NCI-H510A (cell line): ENCODE results near the gene NPTX1.

Source experiments
- DNase-seq: peaks from one replicate; lab custom pipeline; 2025; lab: John Stamatoyannopoulos, UW

Gene NPTX1

DNA sequence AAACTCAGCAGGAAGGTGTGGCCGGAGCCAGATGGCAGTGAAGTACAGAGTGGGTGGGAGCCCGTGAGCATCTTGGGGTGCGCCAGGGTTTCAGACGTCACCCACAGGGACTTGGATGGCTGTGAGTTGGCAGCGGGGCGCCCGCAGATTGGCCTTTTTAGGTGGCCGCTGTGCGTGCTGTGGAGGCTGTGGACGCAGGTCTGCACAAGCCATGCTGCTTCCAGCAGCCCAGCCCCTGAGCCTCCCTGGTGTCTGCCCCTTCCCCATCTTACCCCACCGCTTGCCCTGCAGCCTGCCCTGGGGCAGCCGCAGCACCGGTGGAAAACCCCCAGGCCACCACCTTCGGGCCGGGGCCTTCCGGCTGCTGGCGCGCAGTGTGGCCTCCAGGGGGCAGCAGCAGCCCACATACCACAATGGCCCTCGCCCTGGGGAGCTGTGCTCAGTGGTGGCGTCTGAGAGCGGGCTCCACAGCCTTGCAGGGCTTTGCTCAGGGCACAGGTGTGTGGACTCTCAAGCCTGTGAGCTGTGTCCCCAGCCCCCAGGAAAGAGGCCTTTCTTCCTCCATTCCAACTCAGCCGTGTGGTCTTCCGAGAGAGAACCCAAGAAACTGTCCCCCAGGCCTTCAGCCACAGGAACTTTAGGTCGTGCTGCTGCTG, 49.6 kb downstream of the NPTX1 start:
- DNase-seq = peak; percentile 61

DNA sequence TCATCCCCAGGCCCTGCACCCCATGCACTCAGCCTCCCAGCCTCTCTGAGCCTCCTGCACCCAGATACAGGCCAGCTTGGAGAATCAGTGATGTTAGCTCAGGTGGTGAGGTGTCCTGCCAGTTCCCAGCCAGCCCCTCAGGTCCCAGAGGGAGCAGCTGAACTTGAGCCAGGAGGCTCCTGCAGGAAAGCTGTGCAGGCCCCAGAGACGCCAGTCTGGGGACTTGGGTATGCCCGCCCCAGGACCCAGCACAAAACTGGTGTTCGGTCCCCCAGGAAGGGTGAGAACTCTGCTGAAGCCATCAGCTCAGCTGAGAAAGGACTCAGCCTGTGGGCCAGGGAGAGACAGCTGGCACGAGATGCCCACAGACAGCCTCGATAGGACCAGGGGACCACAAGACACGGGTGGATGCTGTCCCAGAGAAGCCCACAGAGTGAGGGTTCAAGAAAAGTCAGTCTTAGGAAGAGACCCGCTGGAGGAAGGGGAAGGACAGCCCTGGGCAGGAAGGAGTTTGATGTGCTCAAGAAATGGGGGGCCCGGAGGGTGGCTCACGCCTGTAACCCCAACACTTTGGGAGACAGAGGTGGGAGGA, 50.5 kb downstream of the NPTX1 start:
- DNase-seq = no peak

DNA sequence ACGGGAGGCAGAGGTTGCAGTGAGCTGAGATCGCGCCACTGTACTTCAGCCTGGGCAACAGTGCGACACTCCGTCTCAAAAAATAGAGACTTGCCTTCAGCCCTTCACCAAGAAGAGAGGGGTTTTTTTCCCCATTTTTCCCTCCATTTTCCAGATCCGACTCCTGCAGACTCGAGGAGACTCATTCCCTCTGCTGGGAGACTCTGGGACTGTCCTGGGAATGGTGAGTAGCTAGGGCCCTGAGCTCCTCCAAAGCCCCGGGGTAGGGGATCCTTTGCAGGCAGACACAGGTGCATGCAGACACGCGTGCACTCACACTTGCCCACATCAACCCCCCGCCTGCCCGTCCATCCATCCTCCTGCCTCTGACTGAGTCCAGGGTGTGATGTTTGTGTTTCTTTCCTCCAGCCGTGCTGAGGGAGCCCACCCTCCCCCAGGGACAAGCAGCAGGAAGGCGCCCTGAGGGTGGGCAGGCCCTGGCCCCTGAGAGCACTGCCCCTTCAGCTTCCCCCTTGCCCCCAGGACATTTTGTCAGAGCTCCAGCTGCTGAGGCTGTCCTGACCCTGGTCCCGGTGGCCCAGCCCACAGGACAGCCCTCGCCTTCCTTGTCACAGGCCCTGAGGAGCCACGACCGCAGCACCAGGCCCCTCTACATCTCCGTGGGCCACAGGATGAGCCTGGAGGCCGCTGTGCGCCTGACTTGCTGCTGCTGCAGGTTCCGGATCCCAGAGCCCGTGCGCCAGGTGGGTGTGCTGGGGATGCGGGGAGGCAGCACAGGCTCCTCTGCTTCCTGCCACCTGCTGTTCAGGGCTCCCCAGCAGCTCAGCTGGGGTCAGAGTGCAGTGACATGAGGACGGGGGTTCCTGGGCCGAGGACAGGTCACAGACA, 51.3 kb downstream of the NPTX1 start:
- DNase-seq = no peak

DNA sequence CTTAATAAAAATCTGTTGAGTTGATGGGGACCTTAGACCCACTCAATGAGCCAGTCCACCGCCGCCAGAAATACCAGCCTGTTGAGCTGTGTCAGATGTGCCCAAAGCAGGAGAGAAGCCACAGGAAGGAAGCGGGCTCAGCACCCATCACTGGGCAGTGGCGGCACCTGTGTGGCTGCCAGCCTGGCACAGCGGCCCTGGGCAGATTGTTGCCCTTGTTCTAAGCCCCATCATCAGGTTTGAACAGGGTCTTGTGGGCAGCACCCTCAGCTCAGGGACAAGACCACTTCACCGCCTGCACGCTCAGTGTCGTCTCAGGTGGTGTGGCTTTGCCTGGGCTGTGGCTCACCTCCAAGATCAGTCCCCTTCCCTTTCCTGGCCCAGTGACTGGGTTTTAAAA, 52.1 kb downstream of the NPTX1 start:
- no peak for DNase-seq

DNA sequence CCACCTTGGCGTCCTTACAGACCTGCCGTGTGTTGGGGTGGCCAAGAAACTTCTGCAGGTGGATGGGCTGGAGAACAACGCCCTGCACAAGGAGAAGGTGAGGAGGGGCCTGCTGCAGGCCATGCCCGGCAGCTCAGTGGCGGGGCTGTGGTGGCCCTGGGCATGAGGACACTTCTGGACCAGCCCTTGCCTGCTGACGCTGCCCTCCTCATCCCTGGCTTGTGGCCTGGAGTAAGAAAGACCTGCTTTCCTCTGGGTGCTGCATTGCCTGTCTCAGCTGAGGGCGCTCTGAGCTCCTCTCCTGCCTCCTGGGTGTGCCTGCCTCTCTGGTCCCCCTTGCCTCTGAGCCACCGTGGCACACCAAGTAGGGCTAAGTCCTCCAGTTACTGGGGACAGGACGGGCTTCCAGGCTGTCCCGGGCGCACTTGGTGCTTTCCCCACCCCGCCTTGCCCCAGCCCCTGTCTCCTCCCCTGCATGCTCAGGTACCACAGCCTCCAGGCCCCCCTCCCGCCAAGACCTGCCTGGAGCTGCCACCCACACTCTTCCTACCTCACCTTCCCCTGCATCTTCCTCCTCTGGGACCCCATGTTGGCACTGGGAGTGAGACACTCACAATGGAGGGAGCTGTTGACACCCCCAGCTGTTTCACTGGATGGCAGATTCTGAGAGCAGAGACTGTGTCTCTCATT, 52.7 kb downstream of the NPTX1 start:
- no peak for DNase-seq

DNA sequence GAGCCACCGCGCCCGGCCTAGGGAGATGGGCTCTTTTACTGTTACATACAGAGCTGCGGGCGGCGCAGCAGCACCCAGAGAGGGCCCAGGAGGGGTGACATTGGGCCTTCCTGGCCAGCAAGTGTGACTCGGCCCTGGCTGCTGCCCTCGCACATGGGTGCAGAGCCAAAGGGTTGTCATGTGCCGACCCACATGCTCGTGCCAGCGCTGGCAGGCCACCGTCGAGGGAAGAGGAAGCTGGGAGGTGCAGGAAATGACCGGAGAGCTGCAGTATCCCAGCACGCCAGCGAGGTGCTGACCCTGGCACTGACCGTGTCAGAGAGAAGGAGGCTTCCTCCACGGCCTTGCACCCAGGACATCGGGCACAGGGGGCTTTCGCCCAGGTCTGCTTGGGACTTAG, 53.4 kb downstream of the NPTX1 start:
- no peak for DNase-seq

DNA sequence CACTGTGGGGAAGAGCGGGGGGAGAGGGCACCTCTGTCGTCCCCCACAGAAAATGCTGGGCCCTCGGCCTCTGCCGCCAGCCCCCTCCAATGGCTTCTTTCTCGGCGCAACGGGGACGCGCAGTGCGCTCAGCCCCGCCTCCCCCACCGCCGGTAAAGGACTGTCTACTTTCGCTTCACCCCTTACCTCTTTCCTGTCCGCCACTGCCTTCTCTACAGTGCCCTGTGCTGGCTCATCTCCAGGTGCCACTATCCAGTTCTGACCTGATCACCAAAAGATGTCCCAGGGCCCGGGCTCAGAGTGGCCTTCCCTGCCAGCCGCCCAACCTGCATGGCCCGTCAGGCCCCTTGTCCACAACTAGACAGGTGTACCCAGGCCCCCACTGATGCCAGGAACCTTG, 54.1 kb downstream of the NPTX1 start:
- no peak for DNase-seq

DNA sequence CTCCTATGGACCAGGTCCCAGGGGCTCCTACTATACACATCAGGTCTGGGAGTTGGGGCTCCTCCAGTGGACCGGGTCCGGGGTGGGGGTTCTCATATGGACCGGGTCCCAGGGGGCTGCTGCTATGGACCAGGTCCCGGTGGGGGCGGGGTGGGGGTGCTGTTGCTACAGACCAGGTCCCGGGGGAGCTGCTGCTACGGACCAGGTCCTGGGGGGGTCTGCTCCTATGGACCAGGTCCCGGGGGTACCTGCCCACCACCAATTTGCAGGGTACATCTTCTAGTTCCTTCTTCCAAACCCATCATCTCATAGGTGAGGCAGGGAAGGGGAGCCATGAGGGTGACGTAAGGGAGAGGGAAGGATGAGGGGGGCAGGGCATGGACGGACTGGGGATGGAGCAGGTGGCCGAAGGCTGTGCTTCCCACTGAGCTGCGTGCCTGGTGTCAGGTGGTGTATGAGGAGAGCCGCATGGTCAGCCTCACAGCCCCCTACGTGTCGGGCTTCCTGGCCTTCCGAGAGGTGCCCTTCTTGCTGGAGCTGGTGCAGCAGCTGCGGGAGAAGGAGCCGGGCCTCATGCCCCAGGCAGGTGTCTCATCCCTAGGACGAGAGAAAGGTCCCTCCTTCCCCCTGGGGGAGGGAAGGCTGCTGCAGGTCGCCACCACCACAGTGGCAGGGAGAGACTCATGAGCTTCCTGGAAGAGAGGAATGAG, 54.9 kb downstream of the NPTX1 start:
- no peak for DNase-seq

DNA sequence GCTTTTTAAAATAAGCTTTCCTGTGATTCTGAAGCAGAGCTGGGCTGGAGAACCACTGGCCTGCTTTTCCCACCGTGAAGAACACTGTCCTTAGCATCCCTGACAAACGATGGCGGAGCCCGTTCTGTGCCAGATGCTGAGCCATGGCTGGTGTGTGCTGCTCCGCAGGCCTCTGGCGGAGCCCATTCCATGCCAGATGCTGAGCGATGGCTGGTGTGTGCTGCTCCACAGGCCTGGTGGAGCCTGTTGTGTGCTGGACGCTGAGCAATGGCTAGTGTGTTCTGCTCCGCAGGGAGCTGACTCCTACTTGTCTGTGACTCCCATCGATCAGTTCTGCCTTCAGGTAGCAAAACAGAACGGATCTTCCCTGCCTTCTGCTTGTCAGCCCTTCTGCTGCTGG, 57.2 kb downstream of the NPTX1 start:
- no peak for DNase-seq

DNA sequence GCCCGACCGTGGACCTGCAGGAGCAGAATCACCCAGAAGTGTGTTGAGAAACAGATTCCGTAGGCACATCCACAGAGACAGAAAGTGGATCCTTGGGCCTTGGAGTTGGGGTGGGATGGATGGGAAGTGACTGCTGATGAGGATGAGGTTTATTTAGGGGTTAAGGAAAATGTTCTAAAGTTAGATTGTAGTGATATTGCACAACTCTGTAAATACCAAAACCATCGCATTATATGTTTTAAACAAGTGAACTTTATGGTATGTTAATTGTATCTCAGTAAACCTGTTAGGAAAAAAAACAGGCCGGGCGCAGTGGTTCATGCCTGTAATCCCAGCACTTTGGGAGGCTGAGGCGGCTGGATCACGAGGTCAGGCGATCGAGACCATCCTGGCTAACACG, 57.8 kb downstream of the NPTX1 start:
- DNase-seq = no peak
